ENCODE data around the gene PTPN14.
A peak's percentile ranks its signal among the peaks of the same experiment; 100 is the strongest.
"Not testable (repeated sequence)": the region's sequence is repeated elsewhere in the genome, so short reads cannot be mapped to it uniquely, and the experiment has no call there.

The PTPN14 gene

GRCh38 chr1:214416417-214416816 is 135.0 kb downstream of the PTPN14 start:
- FAIRE-seq: no peak
- DNase-seq (ENCODE audit: extremely low spot score, insufficient read length, low read depth): no peak

- no peak for FAIRE-seq
- DNase-seq (ENCODE audit: extremely low spot score, insufficient read length, low read depth): no peak
Observed at GRCh38 chr1:214415131-214415530, 136.3 kb downstream of the PTPN14 start.

- FAIRE-seq (no peak), DNase-seq (ENCODE audit: extremely low spot score, insufficient read length, low read depth) (no peak)
Observed at GRCh38 chr1:214414691-214415090, 136.7 kb downstream of the PTPN14 start.

GRCh38 chr1:214413315-214413714 is 138.1 kb downstream of the PTPN14 start:
- DNase-seq (ENCODE audit: extremely low spot score, insufficient read length, low read depth): no peak
- no peak for FAIRE-seq

GRCh38 chr1:214404571-214405213 is 146.7 kb downstream of the PTPN14 start:
- no peak for DNase-seq (ENCODE audit: extremely low spot score, insufficient read length, low read depth)
- FAIRE-seq: no peak

GRCh38 chr1:214404154-214404553 is 147.2 kb downstream of the PTPN14 start:
- peak; percentile 51 for DNase-seq (ENCODE audit: extremely low spot score, insufficient read length, low read depth)
- FAIRE-seq: peak; percentile 84

- FAIRE-seq (no peak), DNase-seq (ENCODE audit: extremely low spot score, insufficient read length, low read depth) (no peak)
Observed at GRCh38 chr1:214403431-214403830, 148.0 kb downstream of the PTPN14 start.

- no peak for DNase-seq (ENCODE audit: extremely low spot score, insufficient read length, low read depth)
- no peak for FAIRE-seq
Observed at GRCh38 chr1:214402613-214403083, 148.8 kb downstream of the PTPN14 start.

- DNase-seq (ENCODE audit: extremely low spot score, insufficient read length, low read depth) (no peak), FAIRE-seq (no peak)
Observed at GRCh38 chr1:214401666-214402065, 149.7 kb downstream of the PTPN14 start.

- FAIRE-seq (no peak), DNase-seq (ENCODE audit: extremely low spot score, insufficient read length, low read depth) (no peak)
Observed at GRCh38 chr1:214400131-214400530, 151.3 kb downstream of the PTPN14 start.

- no peak for FAIRE-seq
- DNase-seq (ENCODE audit: extremely low spot score, insufficient read length, low read depth): no peak
Observed at GRCh38 chr1:214398490-214398889, 152.9 kb downstream of the PTPN14 start.

GRCh38 chr1:214397497-214397896 is 153.9 kb downstream of the PTPN14 start:
- no peak for DNase-seq (ENCODE audit: extremely low spot score, insufficient read length, low read depth)
- FAIRE-seq: no peak

GRCh38 chr1:214396330-214396729 is 155.1 kb downstream of the PTPN14 start:
- FAIRE-seq (no peak), DNase-seq (ENCODE audit: extremely low spot score, insufficient read length, low read depth) (no peak)

- DNase-seq (ENCODE audit: extremely low spot score, insufficient read length, low read depth); FAIRE-seq: not testable (repeated sequence)
Observed at GRCh38 chr1:214394569-214394968, 156.8 kb downstream of the PTPN14 start.

- FAIRE-seq (no peak), DNase-seq (ENCODE audit: extremely low spot score, insufficient read length, low read depth) (no peak)
Observed at GRCh38 chr1:214393086-214393485, 158.3 kb downstream of the PTPN14 start.

- no peak for FAIRE-seq
- DNase-seq (ENCODE audit: extremely low spot score, insufficient read length, low read depth): no peak
Observed at GRCh38 chr1:214391873-214392645, 159.3 kb downstream of the PTPN14 start.

- DNase-seq (ENCODE audit: extremely low spot score, insufficient read length, low read depth) (no peak), FAIRE-seq (no peak)
Observed at GRCh38 chr1:214389734-214390133, 161.7 kb downstream of the PTPN14 start.

GRCh38 chr1:214386747-214387146 is 164.7 kb downstream of the PTPN14 start:
- no peak for DNase-seq (ENCODE audit: extremely low spot score, insufficient read length, low read depth)
- no peak for FAIRE-seq

- FAIRE-seq (no peak), DNase-seq (ENCODE audit: extremely low spot score, insufficient read length, low read depth) (no peak)
Observed at GRCh38 chr1:214386333-214386732, 165.1 kb downstream of the PTPN14 start.

GRCh38 chr1:214385428-214385827 is 166.0 kb downstream of the PTPN14 start:
- no peak for DNase-seq (ENCODE audit: extremely low spot score, insufficient read length, low read depth)
- FAIRE-seq: no peak

- no peak for DNase-seq (ENCODE audit: extremely low spot score, insufficient read length, low read depth)
Observed at GRCh38 chr1:214384373-214385079, 166.9 kb downstream of the PTPN14 start.

More at GRCh38 chr1:214384373-214385079, 166.9 kb downstream of the PTPN14 start:
- no peak for FAIRE-seq
